HepG2 (cell line): ENCODE measurements around the gene TMEM253. TPM values are rescaled to one million over a fixed set of nuclear protein-coding genes. Genes with fewer than 3 reads are reported as not detected.
A peak's percentile ranks its signal among the peaks of the same experiment; 100 is the strongest.

ENCODE experiments used
- IKZF5 ChIP-seq: IDR thresholded peaks from 2 replicates; pipeline ENCODE4 v1.6.1; 2018; ENCODE audit warnings: missing genetic modification reagents, mild to moderate bottlenecking, missing compliant biosample characterization
- JUNB ChIP-seq: sonication (generic); formaldehyde crosslinking; IDR thresholded peaks from 2 replicates; pipeline ENCODE4 v1.8.0; 2022; ENCODE audit warnings: missing genetic modification reagents, mild to moderate bottlenecking, borderline replicate concordance
- KMT2B ChIP-seq: IDR thresholded peaks from 2 replicates; pipeline ENCODE4 v1.6.1; 2016; ENCODE audit warnings: missing genetic modification reagents, missing compliant biosample characterization
- MBD4 ChIP-seq: IDR thresholded peaks from 2 replicates; pipeline ENCODE4 v1.6.1; 2012; ENCODE audit warnings: low read length, inconsistent platforms, borderline replicate concordance
- MTERF4 ChIP-seq: sonication (generic); formaldehyde crosslinking; IDR thresholded peaks from 2 replicates; pipeline ENCODE4 v1.8.0; 2023; ENCODE audit warnings: mild to moderate bottlenecking, missing genetic modification reagents
- PRDM4 ChIP-seq: sonication (generic); formaldehyde crosslinking; IDR thresholded peaks from 2 replicates; pipeline ENCODE4 v1.9.0; 2021; ENCODE audit warnings: missing genetic modification reagents, borderline replicate concordance
- RNF2 ChIP-seq: fragments of 450-650 bp; conservative IDR thresholded peaks from 2 replicates; pipeline ENCODE4 v1.6.1; 2016; ENCODE audit warnings: low read depth
- SAP130 ChIP-seq: IDR thresholded peaks from 2 replicates; pipeline ENCODE4 v1.6.1; 2016; ENCODE audit warnings: low read depth
- SP1 ChIP-seq, 2 experiments: fragments of 450-650 bp in 1 of 2; sonication (generic) in 1 of 2; formaldehyde crosslinking in 1 of 2; IDR thresholded peaks; 2 replicates each; pipeline versions ENCODE4 v1.4.0 to v1.6.1; 2016 to 2020; ENCODE audit warnings: missing genetic modification reagents in 1 of 2
- ZKSCAN5 ChIP-seq: sonication (generic); formaldehyde crosslinking; IDR thresholded peaks from 2 replicates; pipeline ENCODE4 v1.5.1; 2020; ENCODE audit warnings: mild to moderate bottlenecking, missing genetic modification reagents
- ZMYM3 ChIP-seq: sonication (generic); formaldehyde crosslinking; IDR thresholded peaks from 2 replicates; pipeline ENCODE4 v1.5.1; 2020; ENCODE audit warnings: mild to moderate bottlenecking, missing genetic modification reagents
- ZNF20 ChIP-seq: sonication (generic); formaldehyde crosslinking; IDR thresholded peaks from 2 replicates; pipeline ENCODE4 v1.4.0; 2020; ENCODE audit warnings: mild to moderate bottlenecking, moderate library complexity, missing genetic modification reagents
- ZNF556 ChIP-seq: sonication (generic); formaldehyde crosslinking; IDR thresholded peaks from 2 replicates; pipeline ENCODE4 v1.4.0; 2020; ENCODE audit warnings: mild to moderate bottlenecking, missing genetic modification reagents, borderline replicate concordance
- ZNF609 ChIP-seq: sonication (generic); formaldehyde crosslinking; IDR thresholded peaks from 2 replicates; pipeline ENCODE4 v1.4.0; 2020; ENCODE audit warnings: mild to moderate bottlenecking, missing genetic modification reagents, borderline replicate concordance
- ZNF7 ChIP-seq: IDR thresholded peaks from 2 replicates; pipeline ENCODE4 v1.6.1; 2016; ENCODE audit warnings: missing biosample characterization, missing genetic modification reagents
- ZXDC ChIP-seq: sonication (generic); formaldehyde crosslinking; IDR thresholded peaks from 2 replicates; pipeline ENCODE4 v1.5.0; 2020; ENCODE audit warnings: mild to moderate bottlenecking, missing genetic modification reagents
- polyA plus RNA-seq, 8 experiments: library from polyadenylated mRNA; depleted of rRNA in 3 of 8; stranded (reverse) in 7 of 8; unstranded in 1 of 8; fragments of >200 nt; fragmentation: Illumina TruSeq in 4 of 8; extraction: Trizol in 4 of 8; gene quantifications; 2 replicates each; pipeline versions ENCODE4 v1.2.1 to v1.2.3, GENCODE V29; 2011 to 2016; ENCODE audit warnings: low read depth in 4 of 8, missing spikeins in 1 of 8, mixed read lengths in 1 of 8; ENCODE audit not compliant: insufficient read depth in 1 of 8
- total RNA-seq, 5 experiments: library from RNA; depleted of rRNA; stranded (reverse); fragments of >200 nt; fragmentation: Illumina TruSeq; extraction: Trizol; gene quantifications; 2 replicates each; pipeline ENCODE4 v1.2.3, GENCODE V29; 2016; ENCODE audit warnings: low read depth in 1 of 5

Gene TMEM253
- total and polyA plus RNA-seq, 2 of the 13 experiments (the other 11 are each of a cell fraction or from before 2014, with no cell fraction given), result 0.29 to 0.45 TPM

GRCh38 chr14:21055432-21056117, 45.3 kb upstream of the TMEM253 start (continued):
- TF ChIP-seq IKZF5 (CRISPR knock-in tag), result peak; percentile 98
- no peak; the same call in 1 of the 2 replicates for TF ChIP-seq MTERF4 (CRISPR knock-in tag)
- TF ChIP-seq ZXDC (CRISPR knock-in tag), result no peak
- no peak for TF ChIP-seq JUNB (CRISPR knock-in tag)
- TF ChIP-seq KMT2B (CRISPR knock-in tag), result peak; percentile 58; the same call in 1 of the 2 replicates
- no peak for TF ChIP-seq SP1 (IDR thresholded peaks at IDR 0.05)
- peak; percentile 34; the same call in 1 of the 2 replicates for TF ChIP-seq SP1 (CRISPR knock-in tag; IDR thresholded peaks at IDR 0.05)
- TF ChIP-seq ZMYM3 (CRISPR knock-in tag), result peak; percentile 78
- TF ChIP-seq RNF2, result no peak
- peak; percentile 89 for TF ChIP-seq ZNF556 (CRISPR knock-in tag)
- TF ChIP-seq SAP130 (CRISPR knock-in tag), result peak; percentile 95
- no peak for TF ChIP-seq PRDM4 (CRISPR knock-in tag)
- TF ChIP-seq ZKSCAN5, result no peak
- TF ChIP-seq MBD4, result peak; percentile 29; the same call in 1 of the 2 replicates
- peak; percentile 79; the same call in 1 of the 2 replicates for TF ChIP-seq ZNF609
- no peak for TF ChIP-seq ZNF7 (CRISPR knock-in tag)
- no peak; the same call in 1 of the 2 replicates for TF ChIP-seq ZNF20
